HAP-1 (cell line): ENCODE measurements around the gene OPN4.
"Not testable (repeated sequence)": the region's sequence is repeated elsewhere in the genome, so short reads cannot be mapped to it uniquely, and the experiment has no call there.

Source experiments
- DNase-seq, 2 experiments: peaks; one replicate each; pipeline ENCODE4 v3.0.0-alpha.2; 2016 to 2020; ENCODE audit warnings: low spot score in 2 of 2
- H3K27me3 ChIP-seq: fragments of 250-450 bp; sonication (Bioruptor Pico); 2 replicates; pipeline ENCODE4 v1.5.1; 2020; ENCODE audit warnings: low read depth, mild to moderate bottlenecking, moderate library complexity
- H3K36me3 ChIP-seq: fragments of 250-450 bp; sonication (Bioruptor Pico); replicated peaks from 2 replicates; pipeline ENCODE4 v1.5.1; 2020; ENCODE audit warnings: mild to moderate bottlenecking
- H3K4me1 ChIP-seq: fragments of 250-450 bp; sonication (Bioruptor Pico); 2 replicates; pipeline ENCODE4 v1.5.1; 2020; ENCODE audit warnings: mild to moderate bottlenecking
- H3K4me3 ChIP-seq: fragments of 250-450 bp; sonication (Bioruptor Pico); 2 replicates; pipeline ENCODE4 v1.5.1; 2020; ENCODE audit warnings: mild to moderate bottlenecking, moderate library complexity
- H3K9me3 ChIP-seq: fragments of 250-450 bp; sonication (Bioruptor Pico); 2 replicates; pipeline ENCODE4 v1.5.1; 2020; ENCODE audit warnings: mild to moderate bottlenecking, moderate library complexity
- in situ Hi-C: fragments of 300-500 bp; cut with MboI; formaldehyde crosslinking; loops from 3 replicates; pipeline ENCODE4 v1.14.3; 2020; ENCODE audit warnings: low sequenced_read_pairs, inconsistent platforms, mixed read lengths

OPN4 gene

GRCh38 chr10:86654411-86655172 lies at the start of gene OPN4:
OPN4 (plus strand) TSS chr10:86654547; CDS start chr10:86654784, 237 bp downstream.
- DNase-seq, result no peak
- H3K36me3 ChIP-seq, result no peaks in the 10 kb centered on the region
- no peaks in the 10 kb centered on the region; the same call in 1 of the 2 replicates for H3K27me3 ChIP-seq
- H3K9me3 ChIP-seq, result no peaks in the 10 kb centered on the region
- no peaks in the 10 kb centered on the region; the same call in 1 of the 2 replicates for H3K4me1 ChIP-seq
- H3K4me3 ChIP-seq, result no peak within 1 kb of the TSS
- in situ Hi-C loops, result no loop called here

DNA sequence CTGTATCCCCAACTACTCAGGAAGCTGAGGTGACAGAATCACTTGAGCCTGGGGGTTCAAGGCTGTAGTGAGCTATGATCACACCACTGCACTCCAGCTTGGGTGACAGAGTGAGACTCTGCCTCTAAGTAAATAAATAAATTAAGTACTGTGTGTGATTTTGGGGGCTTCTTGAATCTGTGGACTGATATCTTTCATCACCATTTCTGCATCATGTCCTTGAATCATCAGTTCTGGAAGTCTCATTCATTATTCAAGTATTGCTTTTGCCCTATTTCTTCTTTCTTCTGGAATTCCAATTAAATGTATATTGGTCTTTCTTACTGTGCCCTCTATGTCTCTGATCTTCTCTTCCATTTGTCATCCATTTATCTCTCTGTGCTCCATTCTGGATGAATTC lies 46.7 kb upstream of the OPN4 start:
- in situ Hi-C loops, result no loop called here
- Histone ChIP-seq H3K36me3 (no peaks in the 10 kb centered on the region), H3K4me3 (no peak overlapping the region), H3K9me3 (no peaks in the 10 kb centered on the region; the same call in 1 of the 2 replicates), H3K4me1 (no peaks in the 10 kb centered on the region), H3K27me3 (peaks cover under 1% of the 10 kb centered on the region; the same call in 1 of the 2 replicates)
- no peak for DNase-seq

DNA sequence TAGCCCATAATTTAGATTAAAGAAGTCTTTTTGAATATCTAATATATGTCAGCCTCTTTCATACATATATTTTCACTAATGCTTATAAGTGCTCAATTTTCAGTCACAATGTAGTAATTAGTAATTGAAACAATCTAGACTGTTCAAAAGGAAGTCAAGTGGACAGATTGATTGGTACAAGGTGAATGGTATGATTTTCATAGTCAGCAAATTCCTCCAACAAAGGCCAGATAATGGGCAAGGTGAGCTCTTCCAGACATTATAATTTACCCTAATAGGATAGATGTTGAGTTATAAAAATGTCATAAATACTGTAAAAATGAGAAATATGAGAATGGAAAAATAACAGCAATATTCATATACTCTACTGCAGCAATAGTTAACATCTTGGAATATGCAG lies 44.4 kb upstream of the OPN4 start:
- no peak overlapping the region for H3K4me3 ChIP-seq
- in situ Hi-C loops, result no loop called here

GRCh38 chr10:86611386-86611785 lies 43.0 kb upstream of the OPN4 start:
- H3K9me3 ChIP-seq, result no peaks in the 10 kb centered on the region; the same call in 1 of the 2 replicates
- H3K4me1 ChIP-seq, result no peaks in the 10 kb centered on the region
- H3K27me3 ChIP-seq, result no peaks in the 10 kb centered on the region
- in situ Hi-C loops, result no loop called here
- H3K4me3 ChIP-seq, result no peak overlapping the region
- no peak for DNase-seq
- H3K36me3 ChIP-seq, result no peaks in the 10 kb centered on the region

More for the DNA sequence above, 44.4 kb upstream of the OPN4 start:
- Histone ChIP-seq H3K9me3 (no peaks in the 10 kb centered on the region; the same call in 1 of the 2 replicates), H3K27me3 (no peaks in the 10 kb centered on the region), H3K36me3 (no peaks in the 10 kb centered on the region), H3K4me1 (no peaks in the 10 kb centered on the region)
- no peak for DNase-seq

GRCh38 chr10:86613096-86613495 lies 41.3 kb upstream of the OPN4 start:
- Histone ChIP-seq H3K4me3 (no peak overlapping the region), H3K9me3 (no peaks in the 10 kb centered on the region), H3K27me3 (no peaks in the 10 kb centered on the region), H3K4me1 (no peaks in the 10 kb centered on the region), H3K36me3 (no peaks in the 10 kb centered on the region)
- DNase-seq, result no peak
- in situ Hi-C loops, result no loop called here

- no peaks in the 10 kb centered on the region for H3K4me1 ChIP-seq
- no peaks in the 10 kb centered on the region for H3K27me3 ChIP-seq
- in situ Hi-C loops, result no loop called here
- DNase-seq, result no peak
- no peak overlapping the region for H3K4me3 ChIP-seq
- H3K36me3 ChIP-seq, result no peaks in the 10 kb centered on the region
- no peaks in the 10 kb centered on the region for H3K9me3 ChIP-seq
Observed at GRCh38 chr10:86613905-86614304, 40.4 kb upstream of the OPN4 start.

DNA sequence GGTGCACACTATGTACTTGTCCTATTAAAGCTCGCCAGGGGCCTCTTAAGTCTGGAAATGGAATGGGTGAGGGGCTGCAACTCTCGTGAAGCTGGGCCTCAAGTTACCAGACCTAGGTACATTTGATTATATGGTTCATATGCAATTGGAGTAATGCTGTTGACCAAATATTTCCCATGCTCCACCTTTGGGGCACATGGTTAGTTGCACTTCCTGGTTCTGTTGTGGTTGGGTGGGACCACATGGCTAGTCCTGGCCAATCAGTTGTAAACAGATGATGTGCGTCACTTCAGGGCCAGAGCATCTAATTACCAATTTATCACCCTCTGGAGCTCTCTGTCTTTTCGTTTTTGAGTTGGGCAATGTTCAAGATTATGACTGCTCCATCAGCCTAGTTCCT lies 39.5 kb upstream of the OPN4 start:
- in situ Hi-C loops, result no loop called here
- Histone ChIP-seq H3K4me3 (no peak overlapping the region), H3K27me3 (no peaks in the 10 kb centered on the region), H3K36me3 (no peaks in the 10 kb centered on the region), H3K9me3 (no peaks in the 10 kb centered on the region), H3K4me1 (no peaks in the 10 kb centered on the region)
- no peak for DNase-seq

DNA sequence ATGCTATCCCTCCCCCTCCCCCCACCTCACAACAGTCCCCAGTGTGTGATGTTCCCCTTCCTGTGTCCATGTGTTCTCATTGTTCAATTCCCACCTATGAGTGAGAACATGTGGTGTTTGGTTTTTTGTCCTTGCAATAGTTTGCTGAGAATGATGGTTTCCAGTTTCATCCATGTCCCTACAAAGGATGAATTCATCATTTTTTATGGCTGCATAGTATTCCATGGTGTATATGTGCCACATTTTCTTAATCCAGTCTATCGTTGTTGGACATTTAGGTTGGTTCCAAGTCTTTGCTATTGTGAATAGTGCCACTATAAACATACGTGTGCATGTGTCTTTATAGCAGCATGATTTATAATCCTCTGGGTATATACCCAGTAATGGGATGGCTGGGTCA lies 37.1 kb upstream of the OPN4 start:
- in situ Hi-C loops, DNase-seq: not testable (repeated sequence)

GRCh38 chr10:86628311-86628710 lies 26.0 kb upstream of the OPN4 start:
- in situ Hi-C loops, result no loop called here

More for the DNA sequence above, 37.1 kb upstream of the OPN4 start:
- H3K4me1 ChIP-seq, H3K36me3 ChIP-seq, H3K4me3 ChIP-seq, H3K9me3 ChIP-seq, H3K27me3 ChIP-seq: not testable (repeated sequence)

GRCh38 chr10:86630079-86630478 lies 24.3 kb upstream of the OPN4 start:
- H3K27me3 ChIP-seq, result peaks cover 5% of the 10 kb centered on the region; the same call in 1 of the 2 replicates
- H3K4me3 ChIP-seq, result no peak overlapping the region
- H3K4me1 ChIP-seq, result no peaks in the 10 kb centered on the region
- H3K36me3 ChIP-seq, result no peaks in the 10 kb centered on the region
- in situ Hi-C loops, result no loop called here
- H3K9me3 ChIP-seq, result no peaks in the 10 kb centered on the region
- no peak for DNase-seq

More at GRCh38 chr10:86628311-86628710, 26.0 kb upstream of the OPN4 start:
- no peak for DNase-seq
- H3K4me3 ChIP-seq, result no peak overlapping the region
- H3K9me3 ChIP-seq, result no peaks in the 10 kb centered on the region
- 0 out of 2 replicates have a peak, but pooled peaks cover 3% of the 10 kb centered on the region for H3K27me3 ChIP-seq
- H3K4me1 ChIP-seq, result no peaks in the 10 kb centered on the region
- no peaks in the 10 kb centered on the region for H3K36me3 ChIP-seq

DNA sequence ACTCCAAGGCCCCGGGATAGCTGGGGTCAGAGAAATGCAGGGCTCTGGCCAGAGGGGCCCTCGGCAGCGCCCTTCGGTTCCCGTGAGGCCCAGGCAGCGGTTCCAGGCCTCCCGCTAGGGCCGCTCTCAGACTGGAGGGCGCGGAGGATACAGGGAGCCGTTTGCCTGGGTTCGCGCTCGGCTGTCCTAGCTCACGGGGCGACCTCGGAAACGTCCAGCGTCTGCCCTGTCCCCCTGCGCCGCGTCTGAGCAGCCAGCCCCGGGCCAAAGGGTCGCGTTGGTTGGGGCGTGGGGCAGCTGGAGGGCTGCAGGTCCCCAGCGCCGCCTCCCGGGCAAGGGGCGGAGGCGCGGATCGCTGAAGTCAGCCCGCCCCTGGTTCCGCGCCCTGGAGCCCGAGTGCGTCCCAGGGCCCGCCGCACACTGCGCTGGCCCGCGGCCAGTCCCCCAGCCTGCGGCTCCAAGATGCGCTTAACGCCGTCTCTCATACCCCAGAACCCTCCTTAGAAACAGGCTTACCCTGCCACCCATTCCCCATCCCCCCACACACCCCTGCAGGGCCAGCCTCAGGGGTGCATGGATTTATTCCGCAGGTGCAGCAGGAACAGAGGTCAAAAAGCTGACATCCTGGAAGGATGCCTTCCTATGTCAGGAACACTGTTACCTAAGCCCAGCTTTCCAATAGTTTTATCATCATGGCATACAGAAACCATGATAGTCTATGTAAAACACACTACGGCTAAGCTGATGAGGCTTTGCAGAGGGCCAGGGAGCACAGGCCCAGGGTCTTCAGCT lies 22.1 kb upstream of the OPN4 start:
- H3K4me3 ChIP-seq, result no peak overlapping the region

GRCh38 chr10:86632951-86633350 lies 21.4 kb upstream of the OPN4 start:
- no peak for DNase-seq
- Histone ChIP-seq H3K36me3 (no peaks in the 10 kb centered on the region), H3K9me3 (no peaks in the 10 kb centered on the region)

More for the DNA sequence above, 22.1 kb upstream of the OPN4 start:
- Histone ChIP-seq H3K9me3 (no peaks in the 10 kb centered on the region), H3K36me3 (no peaks in the 10 kb centered on the region), H3K4me1 (no peaks in the 10 kb centered on the region), H3K27me3 (peaks cover 23% of the 10 kb centered on the region)
- DNase-seq, result no peak
- in situ Hi-C loops, result no loop called here

DNA sequence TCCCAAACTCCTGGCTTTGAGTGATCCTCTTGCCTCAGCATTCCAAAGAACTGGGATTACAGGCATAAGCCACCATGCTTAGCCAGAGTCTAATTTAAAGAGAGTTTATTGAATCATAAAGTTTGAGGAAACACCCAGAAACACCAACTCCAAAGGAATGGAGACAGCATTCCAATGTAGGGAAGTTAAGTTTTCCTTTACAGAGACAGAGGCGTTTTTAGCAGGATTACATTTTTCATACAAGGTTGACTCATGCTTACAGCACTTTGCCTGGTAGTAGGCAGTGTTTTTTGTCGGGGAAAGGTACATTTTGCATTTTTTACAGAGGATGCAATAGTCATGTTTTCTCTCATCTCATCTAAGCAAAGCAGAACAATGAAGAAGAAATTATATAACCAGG lies 18.9 kb upstream of the OPN4 start:
- no peaks in the 10 kb centered on the region for H3K36me3 ChIP-seq
- H3K4me1 ChIP-seq, result no peaks in the 10 kb centered on the region
- DNase-seq, result no peak
- in situ Hi-C loops, result no loop called here
- H3K4me3 ChIP-seq, result no peak overlapping the region
- H3K9me3 ChIP-seq, result no peaks in the 10 kb centered on the region
- H3K27me3 ChIP-seq, result peaks cover 36% of the 10 kb centered on the region

More at GRCh38 chr10:86632951-86633350, 21.4 kb upstream of the OPN4 start:
- Histone ChIP-seq H3K4me1 (no peaks in the 10 kb centered on the region), H3K4me3 (no peak overlapping the region), H3K27me3 (peaks cover 26% of the 10 kb centered on the region)
- in situ Hi-C loops, result no loop called here

DNA sequence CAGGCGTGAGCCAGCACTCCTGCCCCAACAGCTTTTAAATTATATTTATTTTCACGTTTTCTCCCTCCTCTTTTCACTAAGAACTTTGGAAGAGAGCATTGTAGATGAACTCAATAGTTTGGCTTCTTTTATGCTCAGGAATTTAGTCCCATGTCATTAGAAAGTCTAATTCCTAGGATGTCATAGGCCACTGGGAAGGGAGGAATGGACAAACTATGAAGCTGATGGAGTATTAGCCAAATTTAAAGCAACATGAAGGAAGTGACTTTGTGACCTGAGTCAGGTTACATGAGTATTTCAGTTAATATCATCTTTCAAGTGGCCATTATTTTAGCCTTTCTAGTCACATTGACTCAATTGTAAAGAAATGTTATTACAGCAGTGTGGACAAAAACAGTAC lies 18.0 kb upstream of the OPN4 start:
- Histone ChIP-seq H3K4me1 (no peaks in the 10 kb centered on the region), H3K36me3 (no peaks in the 10 kb centered on the region), H3K27me3 (peaks cover 36% of the 10 kb centered on the region), H3K4me3 (no peak overlapping the region), H3K9me3 (no peaks in the 10 kb centered on the region)
- DNase-seq, result no peak
- in situ Hi-C loops, result no loop called here
